HEK293 (cell line): ENCODE measurements around the gene EYA3.

ENCODE experiments used
- CTCF ChIA-PET: fragments of 350-600 bp; formaldehyde crosslinking; extraction: SDS; loops from one replicate; lab custom pipeline; 2021; ENCODE audit warnings: antibody characterized with exemption; lab: Yijun Ruan, JAX
- POLR2A ChIA-PET: fragments of 300-600 bp; formaldehyde crosslinking; extraction: SDS; loops from one replicate; lab custom pipeline; 2020; ENCODE audit warnings: antibody characterized with exemption, inconsistent platforms; lab: Yijun Ruan, JAX
- H3K27ac ChIP-seq: fragments of 200-500 bp; sonication (Bioruptor generic); 2 replicates; pipeline ENCODE4 v1.5.1; 2014; ENCODE audit warnings: low read depth, low read length, control low read depth, inconsistent platforms; ENCODE audit errors: extremely low read depth
- H3K36me3 ChIP-seq, 2 experiments: fragments of 200-500 bp in 1 of 2; sonication (Bioruptor generic) in 1 of 2; 1 replicate in 1 of 2; 2 replicates in 1 of 2; pipeline ENCODE4 v1.5.1; 2014 to 2017; ENCODE audit warnings: inconsistent platforms in 2 of 2, low read length in 2 of 2; ENCODE audit not compliant: control insufficient read depth in 2 of 2, insufficient read depth in 1 of 2
- H3K4me1 ChIP-seq: fragments of 200-500 bp; sonication (Bioruptor generic); 2 replicates; pipeline ENCODE4 v1.5.1; 2014; ENCODE audit warnings: mild to moderate bottlenecking, low read length, inconsistent platforms; ENCODE audit not compliant: control insufficient read depth, insufficient read depth
- H3K4me3 ChIP-seq: 2 replicates; pipeline ENCODE4 v1.5.1; 2011; ENCODE audit warnings: low read depth, mild to moderate bottlenecking, control low read depth, low read length, moderate library complexity
- H3K9me3 ChIP-seq: fragments of 200-500 bp; sonication (Bioruptor generic); 2 replicates; pipeline ENCODE4 v1.5.1; 2014; ENCODE audit warnings: low read depth, low read length, inconsistent platforms; ENCODE audit not compliant: control insufficient read depth, insufficient read depth
- CTCF ChIP-seq: fragments of 450-650 bp; formaldehyde crosslinking; IDR thresholded peaks from 2 replicates; pipeline ENCODE4 v1.5.1; 2016; ENCODE audit warnings: missing biosample characterization, missing genetic modification characterization
- INSM2 ChIP-seq: fragments of 450-650 bp; formaldehyde crosslinking; IDR thresholded peaks from 2 replicates; pipeline ENCODE4 v1.5.1; 2016; ENCODE audit warnings: missing biosample characterization, missing genetic modification characterization
- OVOL3 ChIP-seq: fragments of 450-650 bp; formaldehyde crosslinking; IDR thresholded peaks from 2 replicates; pipeline ENCODE4 v1.5.1; 2016; ENCODE audit warnings: missing biosample characterization, missing genetic modification characterization
- WT1 ChIP-seq: fragments of 450-650 bp; formaldehyde crosslinking; IDR thresholded peaks from 2 replicates; pipeline ENCODE4 v1.5.1; 2016; ENCODE audit warnings: missing biosample characterization, missing genetic modification characterization
- ZBTB10 ChIP-seq: fragments of 450-650 bp; formaldehyde crosslinking; IDR thresholded peaks from 2 replicates; pipeline ENCODE4 v1.5.1; 2016; ENCODE audit warnings: missing biosample characterization, missing genetic modification characterization
- ZBTB48 ChIP-seq: fragments of 450-650 bp; formaldehyde crosslinking; IDR thresholded peaks from 2 replicates; pipeline ENCODE4 v1.5.1; 2016; ENCODE audit warnings: missing biosample characterization, missing genetic modification characterization
- ZNF133 ChIP-seq: fragments of 450-650 bp; formaldehyde crosslinking; IDR thresholded peaks from 2 replicates; pipeline ENCODE4 v1.5.1; 2016; ENCODE audit warnings: missing biosample characterization, missing genetic modification characterization
- ZNF23 ChIP-seq: fragments of 450-650 bp; formaldehyde crosslinking; IDR thresholded peaks from 2 replicates; pipeline ENCODE4 v1.5.1; 2016; ENCODE audit warnings: missing biosample characterization, missing genetic modification characterization, borderline replicate concordance
- ZNF239 ChIP-seq: fragments of 450-650 bp; formaldehyde crosslinking; IDR thresholded peaks from 2 replicates; pipeline ENCODE4 v1.5.1; 2016; ENCODE audit warnings: missing biosample characterization, missing genetic modification characterization
- ZNF362 ChIP-seq: fragments of 450-650 bp; formaldehyde crosslinking; IDR thresholded peaks from 2 replicates; pipeline ENCODE4 v1.5.1; 2016; ENCODE audit warnings: missing biosample characterization, missing genetic modification characterization
- ZNF37A ChIP-seq: fragments of 450-650 bp; IDR thresholded peaks from 2 replicates; pipeline ENCODE4 v1.5.1; 2018; ENCODE audit warnings: missing biosample characterization, missing genetic modification characterization
- ZNF404 ChIP-seq: fragments of 450-650 bp; formaldehyde crosslinking; IDR thresholded peaks from 2 replicates; pipeline ENCODE4 v1.5.1; 2017; ENCODE audit warnings: missing biosample characterization, missing genetic modification characterization
- ZNF561 ChIP-seq: fragments of 450-650 bp; IDR thresholded peaks from 2 replicates; pipeline ENCODE4 v1.5.1; 2018; ENCODE audit warnings: missing biosample characterization, missing genetic modification characterization, borderline replicate concordance
- ZNF639 ChIP-seq: fragments of 450-650 bp; formaldehyde crosslinking; IDR thresholded peaks from 2 replicates; pipeline ENCODE4 v1.5.1; 2016; ENCODE audit warnings: missing biosample characterization, missing genetic modification characterization
- ZNF645 ChIP-seq: fragments of 450-650 bp; formaldehyde crosslinking; IDR thresholded peaks from 2 replicates; pipeline ENCODE4; 2016; ENCODE audit warnings: missing biosample characterization, missing genetic modification characterization
- ZNF843 ChIP-seq: fragments of 450-650 bp; formaldehyde crosslinking; IDR thresholded peaks from 2 replicates; pipeline ENCODE4 v1.5.1; 2016; ENCODE audit warnings: missing biosample characterization, missing genetic modification characterization
- ZXDB ChIP-seq: fragments of 450-650 bp; formaldehyde crosslinking; IDR thresholded peaks from 2 replicates; pipeline ENCODE4 v1.5.1; 2016; ENCODE audit warnings: missing biosample characterization, missing genetic modification characterization

The EYA3 gene

GRCh38 chr1:27937524-27937836, 150.9 kb downstream of the EYA3 start (continued):
- TF ChIP-seq CTCF (tag by site-specific recombination) (no peak), INSM2 (no peak), ZNF239 (tag by site-specific recombination) (no peak), ZNF37A (tag by site-specific recombination) (no peak), ZXDB (tag by site-specific recombination) (no peak), ZNF645 (tag by site-specific recombination) (no peak), ZBTB10 (no peak), ZNF23 (tag by site-specific recombination) (no peak), ZBTB48 (tag by site-specific recombination) (no peak), ZNF133 (no peak), WT1 (no peak), ZNF362 (no peak), ZNF561 (no peak)

GRCh38 chr1:27936370-27936769, 152.0 kb downstream of the EYA3 start:
- H3K9me3 ChIP-seq: no peaks in the 10 kb centered on the region
- no peaks in the 10 kb centered on the region for H3K36me3 ChIP-seq
- ChIA-PET CTCF (interaction anchor here (0.6 to 0.7 kb wide), 2 partner anchors 10 to 23 kb away, joined by 4 to 5 read pairs; partner anchors contain the start of gene XKR8), POLR2A (no interaction called here)
- no peak for TF ChIP-seq ZNF404 (tag by site-specific recombination)
- TF ChIP-seq ZNF639: no peak
- TF ChIP-seq ZNF843: no peak
- TF ChIP-seq OVOL3 (tag by site-specific recombination): no peak
- no peak for TF ChIP-seq ZNF645 (tag by site-specific recombination)
- no peak overlapping the region for H3K4me3 ChIP-seq
- H3K27ac ChIP-seq: no peak overlapping the region
- H3K4me1 ChIP-seq: peaks cover 3% of the 10 kb centered on the region; the same call in 1 of the 2 replicates
